ENCODE results near the gene MAN2A1. TPM values are rescaled to one million over a fixed set of nuclear protein-coding genes. Genes with fewer than 3 reads are reported as not detected.

Gene MAN2A1
- total RNA-seq, 2 donors from 2014 or later = 60.7 to 62.1 TPM

GRCh38 chr5:109744261-109744660, 54.5 kb downstream of the MAN2A1 start:
- no peak overlapping the region for H3K4me3 Mint-ChIP-seq
- Histone ChIP-seq H3K27ac (ENCODE audit: low read depth, low read length) (peak overlapping the region; percentile 82), H3K27me3 (ENCODE audit: control insufficient read depth, insufficient read depth, low read length, poor library complexity, severe bottlenecking) (no peaks in the 10 kb centered on the region), H3K4me3 (ENCODE audit: low read length) (peak overlapping the region; percentile 37), H3K9me3 (ENCODE audit: control insufficient read depth, low read length) (peaks cover 4% of the 10 kb centered on the region), H3K4me1 (ENCODE audit: control insufficient read depth, insufficient read depth, low read length) (peaks cover 28% of the 10 kb centered on the region), H3K9ac (ENCODE audit: extremely low read depth, low read length, poor library complexity, severe bottlenecking) (peak overlapping the region; percentile 49), H3K36me3 (ENCODE audit: control insufficient read depth, insufficient read depth, low read length) (peaks cover 5% of the 10 kb centered on the region)
- H3K27me3 Mint-ChIP-seq (ENCODE audit: insufficient read depth) = no peaks in the 10 kb centered on the region
- 91 to 100% methylated on average over 1 to 2 of the region's 2 CpGs for WGBS, 2 experiments (ENCODE audit: insufficient coverage in 1 of 2, insufficient read length in 1 of 2)
- H3K27ac Mint-ChIP-seq = peak overlapping the region; percentile 96
- H3K36me3 Mint-ChIP-seq (ENCODE audit: low read depth) = peaks cover 7% of the 10 kb centered on the region
- TF ChIP-seq CTCF (conservative IDR thresholded peaks at IDR 0.05) = no peak
- DNase-seq = no peak
- H3K9me3 Mint-ChIP-seq = peaks cover 4% of the 10 kb centered on the region
- H3K4me1 Mint-ChIP-seq = peaks cover 69% of the 10 kb centered on the region

DNA sequence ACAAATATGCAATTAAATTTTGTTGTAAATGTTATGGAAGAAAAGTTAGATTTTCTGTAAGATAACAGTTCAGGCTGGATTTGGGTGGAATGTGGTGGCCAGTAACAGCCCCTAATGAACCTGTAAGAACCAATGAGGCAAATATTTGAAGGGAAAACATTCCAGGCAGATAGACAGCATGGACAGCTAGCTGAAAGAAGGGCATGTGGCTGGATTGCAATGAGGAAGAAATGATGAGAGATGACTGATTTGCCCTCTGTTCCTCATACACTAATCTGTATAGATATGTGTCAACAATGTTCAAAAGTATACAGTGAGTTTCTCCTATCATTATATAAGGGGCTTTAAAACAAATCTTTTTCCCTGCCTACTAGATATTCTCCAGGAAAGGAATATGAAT, 58.8 kb downstream of the MAN2A1 start:
- DNase-seq = no peak
- no peak overlapping the region for H3K27ac Mint-ChIP-seq
- no peak overlapping the region for H3K4me3 Mint-ChIP-seq
- Histone ChIP-seq H3K4me3 (ENCODE audit: low read length) (no peak overlapping the region), H3K27me3 (ENCODE audit: control insufficient read depth, insufficient read depth, low read length, poor library complexity, severe bottlenecking) (no peaks in the 10 kb centered on the region), H3K4me1 (ENCODE audit: control insufficient read depth, insufficient read depth, low read length) (peaks cover 7% of the 10 kb centered on the region), H3K9me3 (ENCODE audit: control insufficient read depth, low read length) (peaks cover 4% of the 10 kb centered on the region), H3K36me3 (ENCODE audit: control insufficient read depth, insufficient read depth, low read length) (peaks cover 5% of the 10 kb centered on the region), H3K9ac (ENCODE audit: extremely low read depth, low read length, poor library complexity, severe bottlenecking) (no peak overlapping the region), H3K27ac (ENCODE audit: low read depth, low read length) (no peak overlapping the region)
- H3K9me3 Mint-ChIP-seq = peaks cover 4% of the 10 kb centered on the region
- peaks cover 7% of the 10 kb centered on the region for H3K36me3 Mint-ChIP-seq (ENCODE audit: low read depth)
- no peaks in the 10 kb centered on the region for H3K27me3 Mint-ChIP-seq (ENCODE audit: insufficient read depth)
- H3K4me1 Mint-ChIP-seq = peaks cover 38% of the 10 kb centered on the region
- no peak for TF ChIP-seq CTCF (conservative IDR thresholded peaks at IDR 0.05)

- Mint-ChIP-seq H3K4me3 (no peak overlapping the region), H3K27me3 (ENCODE audit: insufficient read depth) (no peaks in the 10 kb centered on the region), H3K9me3 (no peaks in the 10 kb centered on the region), H3K4me1 (peaks cover 33% of the 10 kb centered on the region), H3K27ac (no peak overlapping the region), H3K36me3 (ENCODE audit: low read depth) (peaks cover 2% of the 10 kb centered on the region)
- no peak overlapping the region for H3K9ac ChIP-seq (ENCODE audit: extremely low read depth, low read length, poor library complexity, severe bottlenecking)
- H3K27me3 ChIP-seq (ENCODE audit: control insufficient read depth, insufficient read depth, low read length, poor library complexity, severe bottlenecking) = no peaks in the 10 kb centered on the region
- no peak overlapping the region for H3K27ac ChIP-seq (ENCODE audit: low read depth, low read length)
- no peaks in the 10 kb centered on the region for H3K36me3 ChIP-seq (ENCODE audit: control insufficient read depth, insufficient read depth, low read length)
- H3K9me3 ChIP-seq (ENCODE audit: control insufficient read depth, low read length) = no peaks in the 10 kb centered on the region
- no peak for TF ChIP-seq CTCF (conservative IDR thresholded peaks at IDR 0.05)
- H3K4me3 ChIP-seq (ENCODE audit: low read length) = no peak overlapping the region
- DNase-seq = no peak
- no peaks in the 10 kb centered on the region for H3K4me1 ChIP-seq (ENCODE audit: control insufficient read depth, insufficient read depth, low read length)
Observed at GRCh38 chr5:109750463-109750862, 60.7 kb downstream of the MAN2A1 start.
